Activated T-helper 1 cell treated with anti-CD3 and anti-CD28 coated beads, Interleukin-12 subunit alpha, Interleukin-12 subunit beta, Interleukin-2, Interleukin-4 antibody, amounts not matched to agents 30 ng/mL and 10 ng/mL and 1 ng/mL, durations not matched to agents 14 hours and 24 hours and 36 hours (primary cell): Measurements from ENCODE around the gene SERPINB10. TPM values are rescaled to one million over a fixed set of nuclear protein-coding genes. Genes with fewer than 3 reads are reported as not detected.
A peak's percentile ranks its signal among the peaks of the same experiment; 100 is the strongest.
"Not testable (repeated sequence)": the region's sequence is repeated elsewhere in the genome, so short reads cannot be mapped to it uniquely, and the experiment has no call there.

ENCODE experiments used
- DNase-seq: peaks from one replicate; pipeline ENCODE4 v3.0.0; 2021; ENCODE audit warnings: low spot score
- H3K27ac Mint-ChIP-seq: one replicate; pipeline ENCODE4 v1.8.0; 2021; ENCODE audit warnings: mild to moderate bottlenecking, mixed read lengths
- H3K27me3 Mint-ChIP-seq: one replicate; pipeline ENCODE4 v1.8.0; 2022; ENCODE audit warnings: mild to moderate bottlenecking, moderate library complexity, mixed read lengths; ENCODE audit not compliant: insufficient read depth
- H3K36me3 Mint-ChIP-seq: one replicate; pipeline ENCODE4 v1.8.0; 2021; ENCODE audit warnings: low read depth, mixed read lengths
- H3K4me1 Mint-ChIP-seq: one replicate; pipeline ENCODE4 v1.8.0; 2021; ENCODE audit warnings: low read depth, mixed read lengths
- H3K4me3 Mint-ChIP-seq: one replicate; pipeline ENCODE4 v1.8.0; 2021; ENCODE audit warnings: mild to moderate bottlenecking, moderate library complexity, mixed read lengths
- H3K9me3 Mint-ChIP-seq: one replicate; pipeline ENCODE4 v1.8.0; 2021; ENCODE audit warnings: mixed read lengths
- intact Hi-C: fragments of 100-400 bp; cut with micrococcal nuclease; formaldehyde crosslinking; loops from one replicate; pipeline ENCODE4 v1.15.1; 2024
- total RNA-seq: library from RNA; stranded (reverse); gene quantifications from 2 replicates; pipeline ENCODE4 v1.2.3, GENCODE V29; 2022

Gene SERPINB10
- total RNA-seq, 1 donor from 2014 or later = not detected

GRCh38 chr18:63936156-63936931 is 28.6 kb downstream of the SERPINB10 start:
- peaks cover 25% of the 10 kb centered on the region for H3K27me3 Mint-ChIP-seq
- peak overlapping the region; percentile 44 for H3K27ac Mint-ChIP-seq
- peak overlapping the region; percentile 81 for H3K4me3 Mint-ChIP-seq
- H3K4me1 Mint-ChIP-seq = peaks cover 4% of the 10 kb centered on the region
- intact Hi-C loops = loop anchor here (1.0 to 5.0 kb wide), 5 partner anchors 12 to 418 kb away; partner anchors contain the start of gene SERPINB8
- H3K9me3 Mint-ChIP-seq = no peaks in the 10 kb centered on the region
- no peaks in the 10 kb centered on the region for H3K36me3 Mint-ChIP-seq
- DNase-seq = peak; percentile 55

GRCh38 chr18:63936932-63937393 is 29.2 kb downstream of the SERPINB10 start:
- H3K27me3 Mint-ChIP-seq = peaks cover 21% of the 10 kb centered on the region
- H3K27ac Mint-ChIP-seq = no peak overlapping the region
- no peak overlapping the region for H3K4me3 Mint-ChIP-seq
- peaks cover 4% of the 10 kb centered on the region for H3K4me1 Mint-ChIP-seq
- intact Hi-C loops = loop anchor here (1.0 to 5.0 kb wide), 5 partner anchors 11 to 419 kb away; partner anchors contain the start of gene SERPINB8
- DNase-seq = no peak
- no peaks in the 10 kb centered on the region for H3K36me3 Mint-ChIP-seq
- no peaks in the 10 kb centered on the region for H3K9me3 Mint-ChIP-seq

- H3K27ac Mint-ChIP-seq = no peak overlapping the region
- DNase-seq = no peak
- no peaks in the 10 kb centered on the region for H3K9me3 Mint-ChIP-seq
- peaks cover 9% of the 10 kb centered on the region for H3K27me3 Mint-ChIP-seq
- H3K36me3 Mint-ChIP-seq = no peaks in the 10 kb centered on the region
- intact Hi-C loops = loop anchor here (10.0 kb wide), 1 partner anchor 575 kb away; the partner anchor contains the start of gene KDSR
- peaks cover 4% of the 10 kb centered on the region for H3K4me1 Mint-ChIP-seq
- no peak overlapping the region for H3K4me3 Mint-ChIP-seq
Measured at GRCh38 chr18:63940008-63940407, 32.2 kb downstream of the SERPINB10 start.

- intact Hi-C loops = loop anchor here (10.0 kb wide), 1 partner anchor 576 kb away; the partner anchor contains the start of gene KDSR
- H3K4me1 Mint-ChIP-seq, H3K4me3 Mint-ChIP-seq, DNase-seq, H3K27ac Mint-ChIP-seq, H3K36me3 Mint-ChIP-seq, H3K27me3 Mint-ChIP-seq, H3K9me3 Mint-ChIP-seq: not testable (repeated sequence)
Measured at GRCh38 chr18:63940543-63941050, 32.8 kb downstream of the SERPINB10 start.

- intact Hi-C loops = loop anchor here (5.0 to 10.0 kb wide), 3 partner anchors 582 to 1760 kb away; partner anchors contain the start of genes KDSR, PHLPP1, PIGN and RELCH
- no peak overlapping the region for H3K4me3 Mint-ChIP-seq
Measured at GRCh38 chr18:63947051-63947790, 39.5 kb downstream of the SERPINB10 start.

GRCh38 chr18:63949068-63949737 is 41.4 kb downstream of the SERPINB10 start, which contains the start of gene HMSD:
Gene HMSD (plus strand): TSS chr18:63949301. CDS start chr18:63953456, 4,155 bp downstream.
- DNase-seq = peak; percentile 68
- Mint-ChIP-seq H3K4me1 (peaks cover 46% of the 10 kb centered on the region), H3K27ac (peak within 1 kb of the TSS; percentile 87), H3K4me3 (peak within 1 kb of the TSS; percentile 88), H3K9me3 (peaks cover 5% of the 10 kb centered on the region), H3K36me3 (peaks cover 13% of the 10 kb centered on the region), H3K27me3 (peaks cover 5% of the 10 kb centered on the region)
- intact Hi-C loops = loop anchor here (5.0 to 10.0 kb wide), 3 partner anchors 584 to 1762 kb away; partner anchors contain the start of genes KDSR, PHLPP1, PIGN and RELCH

More at GRCh38 chr18:63947051-63947790, 39.5 kb downstream of the SERPINB10 start:
- Mint-ChIP-seq H3K9me3 (peaks cover 5% of the 10 kb centered on the region), H3K4me1 (peaks cover 39% of the 10 kb centered on the region), H3K27ac (no peak overlapping the region), H3K27me3 (peaks cover 11% of the 10 kb centered on the region), H3K36me3 (peaks cover 7% of the 10 kb centered on the region)
- no peak for DNase-seq

GRCh38 chr18:63951302-63951705 is 43.5 kb downstream of the SERPINB10 start:
- peak overlapping the region; percentile 78 for H3K27ac Mint-ChIP-seq
- no peak for DNase-seq
- H3K4me1 Mint-ChIP-seq = peaks cover 46% of the 10 kb centered on the region
- H3K36me3 Mint-ChIP-seq = peaks cover 26% of the 10 kb centered on the region
- H3K4me3 Mint-ChIP-seq = peak overlapping the region; percentile 43
- peaks cover 5% of the 10 kb centered on the region for H3K9me3 Mint-ChIP-seq
- intact Hi-C loops = loop anchor here (1.0 to 10.0 kb wide), 8 partner anchors 12 to 1104 kb away; partner anchors contain the start of genes SERPINB2, SERPINB8 and VPS4B
- H3K27me3 Mint-ChIP-seq = no peaks in the 10 kb centered on the region

- peaks cover 35% of the 10 kb centered on the region for H3K4me1 Mint-ChIP-seq
- no peaks in the 10 kb centered on the region for H3K27me3 Mint-ChIP-seq
- no peak overlapping the region for H3K27ac Mint-ChIP-seq
- DNase-seq = no peak
- no peak overlapping the region for H3K4me3 Mint-ChIP-seq
- H3K9me3 Mint-ChIP-seq = peaks cover 5% of the 10 kb centered on the region
- intact Hi-C loops = loop anchor here (5.0 to 10.0 kb wide), 2 partner anchors 529 to 1107 kb away; partner anchors contain the start of gene VPS4B
- peaks cover 30% of the 10 kb centered on the region for H3K36me3 Mint-ChIP-seq
Measured at GRCh38 chr18:63953811-63954210, 46.1 kb downstream of the SERPINB10 start.

- DNase-seq = no peak
- no peak overlapping the region for H3K4me3 Mint-ChIP-seq
- H3K36me3 Mint-ChIP-seq = peaks cover 37% of the 10 kb centered on the region
- intact Hi-C loops = loop anchor here (10.0 kb wide), 1 partner anchor 532 kb away; the partner anchor contains the start of gene VPS4B
- H3K4me1 Mint-ChIP-seq = peaks cover 19% of the 10 kb centered on the region
- no peaks in the 10 kb centered on the region for H3K9me3 Mint-ChIP-seq
- no peak overlapping the region for H3K27ac Mint-ChIP-seq
- no peaks in the 10 kb centered on the region for H3K27me3 Mint-ChIP-seq
Measured at GRCh38 chr18:63956755-63957154, 49.0 kb downstream of the SERPINB10 start.

GRCh38 chr18:63960891-63961290 is 53.1 kb downstream of the SERPINB10 start:
- Mint-ChIP-seq H3K27ac (no peak overlapping the region), H3K4me1 (peaks cover 19% of the 10 kb centered on the region), H3K27me3 (no peaks in the 10 kb centered on the region), H3K9me3 (no peaks in the 10 kb centered on the region), H3K4me3 (no peak overlapping the region), H3K36me3 (peaks cover 33% of the 10 kb centered on the region)
- intact Hi-C loops = no loop called here
- DNase-seq = no peak

GRCh38 chr18:63961435-63961980 is 53.8 kb downstream of the SERPINB10 start:
- Mint-ChIP-seq H3K4me3 (no peak overlapping the region), H3K9me3 (no peaks in the 10 kb centered on the region), H3K27me3 (no peaks in the 10 kb centered on the region), H3K27ac (peak overlapping the region; percentile 32), H3K4me1 (peaks cover 19% of the 10 kb centered on the region), H3K36me3 (peaks cover 30% of the 10 kb centered on the region)
- no peak for DNase-seq
- intact Hi-C loops = no loop called here
